ENCODE measurements around the gene CIRBP. TPM values are rescaled to one million over a fixed set of nuclear protein-coding genes. Genes with fewer than 3 reads are reported as not detected.
A peak's percentile ranks its signal among the peaks of the same experiment; 100 is the strongest.

CIRBP gene
- total and polyA plus RNA-seq, 9 of the 15 experiments (the other 6 are each of a cell fraction or from before 2014, with no cell fraction given), result 20.5 to 327 (median 176) TPM

GRCh38 chr19:1239796-1240737 is 29.1 kb upstream of the CIRBP start (continued):
- no peak for TF ChIP-seq CUX1 (CRISPR knock-in tag; IDR thresholded peaks at IDR 0.05)
- no peak for TF ChIP-seq RAD51 (IDR thresholded peaks at IDR 0.05; ENCODE audit: borderline replicate concordance, low read depth)
- TF ChIP-seq NFE2 (IDR thresholded peaks at IDR 0.05; ENCODE audit: low read depth), result no peak
- TF ChIP-seq ZBTB5 (IDR thresholded peaks at IDR 0.05), result no peak
- TF ChIP-seq, protein P1, sequence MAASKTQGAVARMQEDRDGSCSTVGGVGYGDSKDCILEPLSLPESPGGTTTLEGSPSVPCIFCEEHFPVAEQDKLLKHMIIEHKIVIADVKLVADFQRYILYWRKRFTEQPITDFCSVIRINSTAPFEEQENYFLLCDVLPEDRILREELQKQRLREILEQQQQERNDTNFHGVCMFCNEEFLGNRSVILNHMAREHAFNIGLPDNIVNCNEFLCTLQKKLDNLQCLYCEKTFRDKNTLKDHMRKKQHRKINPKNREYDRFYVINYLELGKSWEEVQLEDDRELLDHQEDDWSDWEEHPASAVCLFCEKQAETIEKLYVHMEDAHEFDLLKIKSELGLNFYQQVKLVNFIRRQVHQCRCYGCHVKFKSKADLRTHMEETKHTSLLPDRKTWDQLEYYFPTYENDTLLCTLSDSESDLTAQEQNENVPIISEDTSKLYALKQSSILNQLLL (CRISPR knock-in tag; IDR thresholded peaks at IDR 0.05; ENCODE audit: borderline replicate concordance), result no peak
- no peak for TF ChIP-seq SNIP1 (IDR thresholded peaks at IDR 0.05; ENCODE audit: low read depth)
- TF ChIP-seq, protein P2, sequence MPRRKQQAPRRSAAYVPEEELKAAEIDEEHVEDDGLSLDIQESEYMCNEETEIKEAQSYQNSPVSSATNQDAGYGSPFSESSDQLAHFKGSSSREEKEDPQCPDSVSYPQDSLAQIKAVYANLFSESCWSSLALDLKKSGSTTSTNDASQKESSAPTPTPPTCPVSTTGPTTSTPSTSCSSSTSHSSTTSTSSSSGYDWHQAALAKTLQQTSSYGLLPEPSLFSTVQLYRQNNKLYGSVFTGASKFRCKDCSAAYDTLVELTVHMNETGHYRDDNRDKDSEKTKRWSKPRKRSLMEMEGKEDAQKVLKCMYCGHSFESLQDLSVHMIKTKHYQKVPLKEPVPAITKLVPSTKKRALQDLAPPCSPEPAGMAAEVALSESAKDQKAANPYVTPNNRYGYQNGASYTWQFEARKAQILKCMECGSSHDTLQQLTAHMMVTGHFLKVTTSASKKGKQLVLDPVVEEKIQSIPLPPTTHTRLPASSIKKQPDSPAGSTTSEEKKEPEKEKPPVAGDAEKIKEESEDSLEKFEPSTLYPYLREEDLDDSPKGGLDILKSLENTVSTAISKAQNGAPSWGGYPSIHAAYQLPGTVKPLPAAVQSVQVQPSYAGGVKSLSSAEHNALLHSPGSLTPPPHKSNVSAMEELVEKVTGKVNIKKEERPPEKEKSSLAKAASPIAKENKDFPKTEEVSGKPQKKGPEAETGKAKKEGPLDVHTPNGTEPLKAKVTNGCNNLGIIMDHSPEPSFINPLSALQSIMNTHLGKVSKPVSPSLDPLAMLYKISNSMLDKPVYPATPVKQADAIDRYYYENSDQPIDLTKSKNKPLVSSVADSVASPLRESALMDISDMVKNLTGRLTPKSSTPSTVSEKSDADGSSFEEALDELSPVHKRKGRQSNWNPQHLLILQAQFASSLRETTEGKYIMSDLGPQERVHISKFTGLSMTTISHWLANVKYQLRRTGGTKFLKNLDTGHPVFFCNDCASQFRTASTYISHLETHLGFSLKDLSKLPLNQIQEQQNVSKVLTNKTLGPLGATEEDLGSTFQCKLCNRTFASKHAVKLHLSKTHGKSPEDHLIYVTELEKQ (CRISPR knock-in tag; IDR thresholded peaks at IDR 0.05), result no peak
- peak; percentile 61 for TF ChIP-seq BRD9 (IDR thresholded peaks at IDR 0.05; ENCODE audit: low read depth, partially characterized antibody)
- no peak for TF ChIP-seq ZFP36 (IDR thresholded peaks at IDR 0.05; ENCODE audit: low read depth, low read length, partially characterized antibody)
- peak; percentile 31; the same call in 1 of the 2 replicates for TF ChIP-seq OTX1 (CRISPR knock-in tag; IDR thresholded peaks at IDR 0.05)
- TF ChIP-seq MIER1 (IDR thresholded peaks at IDR 0.05; ENCODE audit: low read depth), result no peak
- TF ChIP-seq HDAC3 (IDR thresholded peaks at IDR 0.05; ENCODE audit: borderline replicate concordance, partially characterized antibody), result no peak
- TF ChIP-seq SRSF7 (optimal IDR thresholded peaks at IDR 0.05; ENCODE audit: low read depth, low read length), result no peak
- no peak for TF ChIP-seq NFRKB (IDR thresholded peaks at IDR 0.05; ENCODE audit: low read depth)
- TF ChIP-seq KLF16 (IDR thresholded peaks at IDR 0.05), result no peak
- TF ChIP-seq RNF2 (IDR thresholded peaks at IDR 0.05), result 0 out of 2 replicates have a peak, but pooled peaks have one; percentile 20

Measured in K562 (cell line).